Neural progenitor cell (in vitro differentiated cells): ENCODE measurements around the gene ANK3. TPM values are rescaled to one million over a fixed set of nuclear protein-coding genes. Genes with fewer than 3 reads are reported as not detected.

Source experiments
- DNase-seq: peaks from one replicate; pipeline ENCODE4 v3.0.0-alpha.2; 2016; ENCODE audit warnings: low spot score
- H2AFZ ChIP-seq: fragments of 200-600 bp; sonication (generic); replicated peaks from 2 replicates; pipeline ENCODE4 v1.6.1; 2016; ENCODE audit warnings: antibody characterized with exemption
- H3F3A ChIP-seq: fragments of 200-600 bp; sonication (generic); 2 replicates; pipeline ENCODE4 v1.6.1; 2016; ENCODE audit warnings: antibody characterized with exemption, low read depth
- H3K27ac ChIP-seq: fragments of 200-600 bp; sonication (generic); 2 replicates; pipeline ENCODE4 v1.5.1; 2016; ENCODE audit warnings: mild to moderate bottlenecking
- H3K27me3 ChIP-seq: fragments of 200-600 bp; sonication (generic); 2 replicates; pipeline ENCODE4 v1.6.1; 2016; ENCODE audit warnings: mild to moderate bottlenecking, moderate library complexity
- H3K36me3 ChIP-seq: fragments of 200-600 bp; sonication (generic); 2 replicates; pipeline ENCODE4 v1.5.1; 2016
- H3K4me1 ChIP-seq: fragments of 200-600 bp; sonication (generic); 2 replicates; pipeline ENCODE4 v1.6.1; 2016; ENCODE audit warnings: mixed run types
- H3K4me2 ChIP-seq: fragments of 200-600 bp; sonication (generic); 2 replicates; pipeline ENCODE4 v1.6.1; 2016
- H3K4me3 ChIP-seq: fragments of 200-600 bp; sonication (generic); 2 replicates; pipeline ENCODE4 v1.5.1; 2016
- H3K79me2 ChIP-seq: fragments of 200-600 bp; sonication (generic); 2 replicates; pipeline ENCODE4 v1.6.1; 2016; ENCODE audit warnings: low read depth
- H3K9ac ChIP-seq: fragments of 200-600 bp; sonication (generic); 2 replicates; pipeline ENCODE4 v1.6.1; 2016
- H3K9me3 ChIP-seq: fragments of 200-600 bp; sonication (generic); 2 replicates; pipeline ENCODE4 v1.5.1; 2016; ENCODE audit warnings: low read depth
- H4K20me1 ChIP-seq: fragments of 200-600 bp; sonication (generic); 2 replicates; pipeline ENCODE4 v1.6.1; 2016; ENCODE audit warnings: low read depth
- H3K27ac Mint-ChIP-seq: 3 replicates; pipeline ENCODE4 v1.8.0; 2021; ENCODE audit warnings: mixed read lengths
- H3K27me3 Mint-ChIP-seq: 2 replicates; pipeline ENCODE4 v1.8.0; 2022; ENCODE audit warnings: low read depth, mild to moderate bottlenecking, inconsistent platforms, moderate library complexity, mixed read lengths; ENCODE audit not compliant: insufficient read depth
- H3K36me3 Mint-ChIP-seq: 3 replicates; pipeline ENCODE4 v1.8.0; 2021; ENCODE audit warnings: mixed read lengths
- H3K4me1 Mint-ChIP-seq: 3 replicates; pipeline ENCODE4 v1.8.0; 2021; ENCODE audit warnings: mixed read lengths
- H3K4me3 Mint-ChIP-seq: 3 replicates; pipeline ENCODE4 v1.8.0; 2021; ENCODE audit warnings: mild to moderate bottlenecking, moderate library complexity, mixed read lengths
- H3K9me3 Mint-ChIP-seq: 3 replicates; pipeline ENCODE4 v1.8.0; 2020; ENCODE audit warnings: mixed read lengths
- CTCF ChIP-seq: fragments of 200-600 bp; sonication (generic); IDR thresholded peaks from 2 replicates; pipeline ENCODE4 v1.5.1; 2017; ENCODE audit warnings: antibody characterized with exemption, mild to moderate bottlenecking
- EZH2 ChIP-seq: fragments of 200-600 bp; sonication (generic); IDR thresholded peaks from 2 replicates; pipeline ENCODE4 v1.6.1; 2017; ENCODE audit warnings: antibody characterized with exemption, mild to moderate bottlenecking, moderate library complexity
- EZH2phosphoT487 ChIP-seq: fragments of 200-600 bp; sonication (generic); IDR thresholded peaks from 2 replicates; pipeline ENCODE4 v1.6.1; 2017; ENCODE audit warnings: antibody characterized with exemption
- total RNA-seq: library from RNA; depleted of rRNA; stranded (reverse); fragments of >200 nt; gene quantifications from 2 replicates; pipeline ENCODE4 v1.2.3, GENCODE V29; 2015; ENCODE audit warnings: low replicate concordance

Gene ANK3
- total RNA-seq, 1 donor from 2014 or later: 54.1 TPM

GRCh38 chr10:60230892-60231291 lies 158.8 kb downstream of the ANK3 start:
- Histone ChIP-seq H3K36me3 (no peaks in the 10 kb centered on the region), H3K4me1 (peaks cover 7% of the 10 kb centered on the region), H2AFZ (peak overlapping the region; percentile 52), H3F3A (no peaks in the 10 kb centered on the region), H3K27ac (no peak overlapping the region), H4K20me1 (no peaks in the 10 kb centered on the region), H3K9me3 (no peaks in the 10 kb centered on the region), H3K4me3 (no peak overlapping the region), H3K4me2 (no peak overlapping the region), H3K79me2 (no peaks in the 10 kb centered on the region), H3K9ac (no peak overlapping the region), H3K27me3 (no peaks in the 10 kb centered on the region)
- H3K27me3 Mint-ChIP-seq: no peaks in the 10 kb centered on the region
- no peak overlapping the region for H3K4me3 Mint-ChIP-seq
- H3K4me1 Mint-ChIP-seq: no peaks in the 10 kb centered on the region
- no peak overlapping the region for H3K27ac Mint-ChIP-seq
- no peak for TF ChIP-seq EZH2
- TF ChIP-seq EZH2phosphoT487: no peak
- TF ChIP-seq CTCF: no peak
- H3K9me3 Mint-ChIP-seq: no peaks in the 10 kb centered on the region
- DNase-seq: no peak
- H3K36me3 Mint-ChIP-seq: no peaks in the 10 kb centered on the region

- Histone ChIP-seq H3K9me3 (no peaks in the 10 kb centered on the region), H3K27ac (no peak overlapping the region), H2AFZ (no peak overlapping the region), H3K36me3 (no peaks in the 10 kb centered on the region), H3K4me1 (no peaks in the 10 kb centered on the region), H3K4me3 (no peak overlapping the region), H4K20me1 (no peaks in the 10 kb centered on the region), H3K4me2 (no peak overlapping the region), H3K79me2 (no peaks in the 10 kb centered on the region), H3K27me3 (no peaks in the 10 kb centered on the region), H3F3A (no peaks in the 10 kb centered on the region), H3K9ac (no peak overlapping the region)
- H3K36me3 Mint-ChIP-seq: no peaks in the 10 kb centered on the region
- H3K4me1 Mint-ChIP-seq: no peaks in the 10 kb centered on the region
- H3K9me3 Mint-ChIP-seq: no peaks in the 10 kb centered on the region
- DNase-seq: no peak
- H3K27ac Mint-ChIP-seq: no peak overlapping the region
- TF ChIP-seq CTCF: no peak
- no peak for TF ChIP-seq EZH2
- no peak for TF ChIP-seq EZH2phosphoT487
- no peak overlapping the region for H3K4me3 Mint-ChIP-seq
- H3K27me3 Mint-ChIP-seq: no peaks in the 10 kb centered on the region
Observed at GRCh38 chr10:60224066-60224705, 165.5 kb downstream of the ANK3 start.

GRCh38 chr10:60222047-60222446 lies 167.6 kb downstream of the ANK3 start:
- Histone ChIP-seq H3K4me2 (no peak overlapping the region), H3K4me1 (no peaks in the 10 kb centered on the region), H3K36me3 (no peaks in the 10 kb centered on the region), H3K4me3 (no peak overlapping the region), H3K9me3 (no peaks in the 10 kb centered on the region), H3F3A (no peaks in the 10 kb centered on the region), H4K20me1 (no peaks in the 10 kb centered on the region), H3K27me3 (no peaks in the 10 kb centered on the region), H3K27ac (no peak overlapping the region), H3K79me2 (no peaks in the 10 kb centered on the region), H3K9ac (no peak overlapping the region), H2AFZ (no peak overlapping the region)
- Mint-ChIP-seq H3K27me3 (no peaks in the 10 kb centered on the region), H3K4me1 (no peaks in the 10 kb centered on the region), H3K4me3 (no peak overlapping the region), H3K9me3 (no peaks in the 10 kb centered on the region), H3K36me3 (no peaks in the 10 kb centered on the region), H3K27ac (no peak overlapping the region)
- TF ChIP-seq EZH2phosphoT487 (no peak), CTCF (no peak), EZH2 (no peak)
- DNase-seq: no peak
